Spleen (tissue), 7 donors: ENCODE measurements around the gene TMED4.

Experiments used
- CTCF ChIP-seq, 11 experiments: fragments of 200-600 bp in 7 of 11; fragments of 450-650 bp in 4 of 11; sonication (generic) in 4 of 11; IDR thresholded peaks in 8 of 11; conservative IDR thresholded peaks in 3 of 11; 1 replicate in 7 of 11; 2 replicates in 4 of 11; pipeline versions ENCODE4 v1.4.0 to v1.8.0; 2016 to 2021; ENCODE audit warnings: antibody characterized with exemption in 11 of 11, inconsistent platforms in 4 of 11, mild to moderate bottlenecking in 1 of 11
- POLR2A ChIP-seq, 3 donors: fragments of 450-650 bp; IDR thresholded peaks; one replicate each; pipeline ENCODE4 v1.5.1; 2017; ENCODE audit warnings: antibody characterized with exemption in 3 of 3, mild to moderate bottlenecking in 1 of 3
- POLR2AphosphoS5 ChIP-seq, 3 donors: sonication (generic); formaldehyde crosslinking; IDR thresholded peaks; one replicate each; pipeline ENCODE4 v1.5.1; 2017; ENCODE audit warnings: antibody characterized with exemption in 3 of 3
- donor health status: DM: no; HTN: no; CAD: no; lungs with moderate emphysema.
- donor health status: DM: no; HTN: no; CAD: no.
- donor health status: DM: no; HTN: no; CAD: no.

DNA sequence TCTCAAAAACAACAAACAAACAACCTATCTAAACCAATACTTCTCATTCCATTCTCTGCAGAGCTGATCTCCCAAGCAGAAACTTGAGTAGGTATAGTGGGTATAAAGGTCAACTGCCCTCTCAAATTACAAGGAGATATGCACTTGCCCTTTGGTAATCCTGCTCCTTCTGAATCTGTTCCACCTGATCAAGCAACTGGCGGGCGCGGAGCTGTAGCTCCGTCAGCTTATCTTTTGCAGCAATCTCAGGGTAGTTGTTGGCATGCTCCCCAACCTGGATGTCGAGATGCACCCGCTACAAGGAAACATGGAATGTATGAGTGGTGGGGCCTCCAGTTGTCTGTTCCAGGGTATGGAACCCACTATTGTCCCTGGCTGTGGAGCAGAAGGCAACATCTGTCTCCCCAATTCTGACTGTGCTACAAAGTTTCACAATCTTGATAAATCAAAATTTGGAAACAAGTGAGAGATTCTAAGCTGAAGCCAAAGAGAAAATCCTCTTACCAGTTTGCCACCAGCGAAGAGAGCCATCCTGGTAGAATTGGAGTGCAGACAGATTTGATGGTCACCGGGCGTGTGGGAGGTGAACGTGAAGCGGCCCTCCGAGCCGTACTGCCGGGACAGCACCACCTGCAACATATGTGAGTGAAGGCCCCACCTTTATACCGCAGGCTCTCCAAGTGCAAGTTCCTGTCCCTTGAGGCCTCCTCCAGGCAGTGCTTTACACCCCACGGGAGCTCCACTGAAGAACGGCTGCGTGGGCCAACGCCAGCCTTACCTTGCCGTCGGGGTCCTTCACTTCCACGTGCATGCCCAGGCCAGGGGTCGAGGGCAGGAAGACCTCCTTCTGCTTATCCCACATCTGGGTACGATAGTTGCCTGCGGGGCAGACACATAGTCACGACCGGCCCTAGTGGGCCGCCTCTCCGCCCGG is 819 bp downstream of the TMED4 start:
- no peak for TF ChIP-seq POLR2AphosphoS5 (IDR thresholded peaks at IDR 0.05)
- TF ChIP-seq CTCF (IDR thresholded peaks at IDR 0.05 in 8 of 11, conservative IDR thresholded peaks at IDR 0.05 in 3 of 11), result no peak
- no peak for TF ChIP-seq POLR2A (IDR thresholded peaks at IDR 0.05)
